HepG2 (cell line): ENCODE results near the gene STK11. TPM values are rescaled to one million over a fixed set of nuclear protein-coding genes. Genes with fewer than 3 reads are reported as not detected.

Experiments used
- HNF4A ChIP-seq: sonication (generic); formaldehyde crosslinking; IDR thresholded peaks from 2 replicates; pipeline ENCODE4 v1.4.0; 2020; ENCODE audit warnings: missing genetic modification reagents
- IKZF1 ChIP-seq: fragments of 450-650 bp; IDR thresholded peaks from 2 replicates; pipeline ENCODE4 v1.7.1; 2016
- KDM3A ChIP-seq: IDR thresholded peaks from 2 replicates; pipeline ENCODE4 v1.6.1; 2018; ENCODE audit warnings: low read depth, missing compliant biosample characterization
- MAFG ChIP-seq: sonication (generic); formaldehyde crosslinking; IDR thresholded peaks from 2 replicates; pipeline ENCODE4 v1.5.1; 2020; ENCODE audit warnings: mild to moderate bottlenecking, missing genetic modification reagents
- PHF8 ChIP-seq: sonication (generic); formaldehyde crosslinking; IDR thresholded peaks from 2 replicates; pipeline ENCODE4 v1.5.0; 2020; ENCODE audit warnings: missing genetic modification reagents
- PRDM10 ChIP-seq: sonication (generic); formaldehyde crosslinking; IDR thresholded peaks from 2 replicates; pipeline ENCODE4 v1.4.0; 2020; ENCODE audit warnings: low read depth, missing genetic modification reagents
- PRDM4 ChIP-seq: sonication (generic); formaldehyde crosslinking; IDR thresholded peaks from 2 replicates; pipeline ENCODE4 v1.9.0; 2021; ENCODE audit warnings: missing genetic modification reagents, borderline replicate concordance
- RBAK ChIP-seq: sonication (generic); formaldehyde crosslinking; IDR thresholded peaks from 2 replicates; pipeline ENCODE4 v1.5.1; 2020; ENCODE audit warnings: mild to moderate bottlenecking, missing genetic modification reagents
- RXRA ChIP-seq: sonication (generic); formaldehyde crosslinking; IDR thresholded peaks from 2 replicates; pipeline ENCODE4 v1.5.1; 2020; ENCODE audit warnings: missing genetic modification reagents
- TRIM24 ChIP-seq: sonication (generic); formaldehyde crosslinking; IDR thresholded peaks from 2 replicates; pipeline ENCODE4 v1.8.0; 2022; ENCODE audit warnings: mild to moderate bottlenecking, missing genetic modification reagents
- WIZ ChIP-seq: sonication (generic); formaldehyde crosslinking; IDR thresholded peaks from 2 replicates; pipeline ENCODE4 v1.5.1; 2020; ENCODE audit warnings: mild to moderate bottlenecking, missing genetic modification reagents
- ZNF138 ChIP-seq: sonication (generic); formaldehyde crosslinking; IDR thresholded peaks from 2 replicates; pipeline ENCODE4 v1.5.0; 2020; ENCODE audit warnings: mild to moderate bottlenecking, low read depth, missing genetic modification reagents
- ZNF772 ChIP-seq: sonication (generic); formaldehyde crosslinking; IDR thresholded peaks from 2 replicates; pipeline ENCODE4 v1.5.0; 2020; ENCODE audit warnings: mild to moderate bottlenecking, missing genetic modification reagents
- ZSCAN31 ChIP-seq: sonication (generic); formaldehyde crosslinking; IDR thresholded peaks from 2 replicates; pipeline ENCODE4 v1.5.0; 2020; ENCODE audit warnings: low read depth, mild to moderate bottlenecking, missing genetic modification reagents
- polyA plus RNA-seq, 8 experiments: library from polyadenylated mRNA; depleted of rRNA in 3 of 8; stranded (reverse) in 7 of 8; unstranded in 1 of 8; fragments of >200 nt; fragmentation: Illumina TruSeq in 4 of 8; extraction: Trizol in 4 of 8; gene quantifications; 2 replicates each; pipeline versions ENCODE4 v1.2.1 to v1.2.3, GENCODE V29; 2011 to 2016; ENCODE audit warnings: low read depth in 4 of 8, missing spikeins in 1 of 8, mixed read lengths in 1 of 8; ENCODE audit not compliant: insufficient read depth in 1 of 8
- total RNA-seq, 5 experiments: library from RNA; depleted of rRNA; stranded (reverse); fragments of >200 nt; fragmentation: Illumina TruSeq; extraction: Trizol; gene quantifications; 2 replicates each; pipeline ENCODE4 v1.2.3, GENCODE V29; 2016; ENCODE audit warnings: low read depth in 1 of 5
- TF ChIP-seq, protein P1 (sequence below): IDR thresholded peaks from 2 replicates; pipeline ENCODE4 v1.6.1; 2016; ENCODE audit warnings: missing biosample characterization, missing genetic modification reagents, low read depth
- TF ChIP-seq, protein P2 (sequence below): sonication (generic); formaldehyde crosslinking; IDR thresholded peaks from 2 replicates; pipeline ENCODE4 v1.4.0; 2020; ENCODE audit warnings: missing genetic modification reagents
- TF ChIP-seq, protein P3 (sequence below): sonication (generic); formaldehyde crosslinking; IDR thresholded peaks from 2 replicates; pipeline ENCODE4 v1.4.0; 2020; ENCODE audit warnings: missing genetic modification reagents

STK11 gene
- total and polyA plus RNA-seq, 2 of the 13 experiments (the other 11 are each of a cell fraction or from before 2014, with no cell fraction given), result 27.5 to 43.6 TPM

GRCh38 chr19:1259206-1259875 lies 53.8 kb downstream of the STK11 start (continued):
- 0 out of 2 replicates have a peak, but pooled peaks have one; percentile 64 for TF ChIP-seq ZNF138 (CRISPR knock-in tag)
- peak; percentile 78 for TF ChIP-seq HNF4A (CRISPR knock-in tag)
- TF ChIP-seq ZSCAN31 (CRISPR knock-in tag), result peak; percentile 77; the same call in 1 of the 2 replicates
- 0 out of 2 replicates have a peak, but pooled peaks have one; percentile 34 for TF ChIP-seq KDM3A
- no peak for TF ChIP-seq TRIM24 (CRISPR knock-in tag)
- TF ChIP-seq WIZ (CRISPR knock-in tag), result 0 out of 2 replicates have a peak, but pooled peaks have one; percentile 22
- TF ChIP-seq MAFG (CRISPR knock-in tag), result no peak
- peak; percentile 68; the same call in 1 of the 2 replicates for TF ChIP-seq PRDM10 (CRISPR knock-in tag)
- TF ChIP-seq RBAK (CRISPR knock-in tag), result no peak
- no peak for TF ChIP-seq PRDM4
- peak; percentile 92 for TF ChIP-seq RXRA (CRISPR knock-in tag)
- TF ChIP-seq, protein P1, sequence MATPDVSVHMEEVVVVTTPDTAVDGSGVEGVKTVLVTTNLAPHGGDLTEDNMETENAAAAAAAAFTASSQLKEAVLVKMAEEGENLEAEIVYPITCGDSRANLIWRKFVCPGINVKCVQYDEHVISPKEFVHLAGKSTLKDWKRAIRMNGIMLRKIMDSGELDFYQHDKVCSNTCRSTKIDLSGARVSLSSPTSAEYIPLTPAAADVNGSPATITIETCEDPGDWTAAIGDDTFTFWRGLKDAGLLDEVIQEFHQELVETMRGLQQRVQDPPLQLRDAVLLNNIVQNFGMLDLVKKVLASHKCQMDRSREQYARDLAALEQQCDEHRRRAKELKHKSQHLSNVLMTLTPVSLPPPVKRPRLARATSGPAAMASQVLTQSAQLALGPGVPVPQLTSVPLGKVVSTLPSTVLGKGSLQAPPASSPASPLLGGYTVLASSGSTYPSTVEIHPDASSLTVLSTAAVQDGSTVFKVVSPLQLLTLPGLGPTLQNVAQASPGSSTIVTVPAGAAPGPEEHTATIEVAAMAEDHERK (CRISPR knock-in tag), result 0 out of 2 replicates have a peak, but pooled peaks have one; percentile 13
- TF ChIP-seq IKZF1, result no peak
- TF ChIP-seq, protein P2, sequence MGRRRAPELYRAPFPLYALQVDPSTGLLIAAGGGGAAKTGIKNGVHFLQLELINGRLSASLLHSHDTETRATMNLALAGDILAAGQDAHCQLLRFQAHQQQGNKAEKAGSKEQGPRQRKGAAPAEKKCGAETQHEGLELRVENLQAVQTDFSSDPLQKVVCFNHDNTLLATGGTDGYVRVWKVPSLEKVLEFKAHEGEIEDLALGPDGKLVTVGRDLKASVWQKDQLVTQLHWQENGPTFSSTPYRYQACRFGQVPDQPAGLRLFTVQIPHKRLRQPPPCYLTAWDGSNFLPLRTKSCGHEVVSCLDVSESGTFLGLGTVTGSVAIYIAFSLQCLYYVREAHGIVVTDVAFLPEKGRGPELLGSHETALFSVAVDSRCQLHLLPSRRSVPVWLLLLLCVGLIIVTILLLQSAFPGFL (CRISPR knock-in tag), result no peak
- TF ChIP-seq, protein P3, sequence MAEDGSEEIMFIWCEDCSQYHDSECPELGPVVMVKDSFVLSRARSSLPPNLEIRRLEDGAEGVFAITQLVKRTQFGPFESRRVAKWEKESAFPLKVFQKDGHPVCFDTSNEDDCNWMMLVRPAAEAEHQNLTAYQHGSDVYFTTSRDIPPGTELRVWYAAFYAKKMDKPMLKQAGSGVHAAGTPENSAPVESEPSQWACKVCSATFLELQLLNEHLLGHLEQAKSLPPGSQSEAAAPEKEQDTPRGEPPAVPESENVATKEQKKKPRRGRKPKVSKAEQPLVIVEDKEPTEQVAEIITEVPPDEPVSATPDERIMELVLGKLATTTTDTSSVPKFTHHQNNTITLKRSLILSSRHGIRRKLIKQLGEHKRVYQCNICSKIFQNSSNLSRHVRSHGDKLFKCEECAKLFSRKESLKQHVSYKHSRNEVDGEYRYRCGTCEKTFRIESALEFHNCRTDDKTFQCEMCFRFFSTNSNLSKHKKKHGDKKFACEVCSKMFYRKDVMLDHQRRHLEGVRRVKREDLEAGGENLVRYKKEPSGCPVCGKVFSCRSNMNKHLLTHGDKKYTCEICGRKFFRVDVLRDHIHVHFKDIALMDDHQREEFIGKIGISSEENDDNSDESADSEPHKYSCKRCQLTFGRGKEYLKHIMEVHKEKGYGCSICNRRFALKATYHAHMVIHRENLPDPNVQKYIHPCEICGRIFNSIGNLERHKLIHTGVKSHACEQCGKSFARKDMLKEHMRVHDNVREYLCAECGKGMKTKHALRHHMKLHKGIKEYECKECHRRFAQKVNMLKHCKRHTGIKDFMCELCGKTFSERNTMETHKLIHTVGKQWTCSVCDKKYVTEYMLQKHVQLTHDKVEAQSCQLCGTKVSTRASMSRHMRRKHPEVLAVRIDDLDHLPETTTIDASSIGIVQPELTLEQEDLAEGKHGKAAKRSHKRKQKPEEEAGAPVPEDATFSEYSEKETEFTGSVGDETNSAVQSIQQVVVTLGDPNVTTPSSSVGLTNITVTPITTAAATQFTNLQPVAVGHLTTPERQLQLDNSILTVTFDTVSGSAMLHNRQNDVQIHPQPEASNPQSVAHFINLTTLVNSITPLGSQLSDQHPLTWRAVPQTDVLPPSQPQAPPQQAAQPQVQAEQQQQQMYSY (CRISPR knock-in tag), result no peak
- peak; percentile 48 for TF ChIP-seq PHF8 (CRISPR knock-in tag)
- TF ChIP-seq ZNF772 (CRISPR knock-in tag), result peak; percentile 75; the same call in 1 of the 2 replicates
